Esophagus muscularis mucosa (tissue), 4 donors: ENCODE data around the gene MKRN2OS. TPM values are rescaled to one million over a fixed set of nuclear protein-coding genes. Genes with fewer than 3 reads are reported as not detected.
A peak's percentile ranks its signal among the peaks of the same experiment; 100 is the strongest.

ENCODE experiments used
- DNase-seq: peaks from one replicate; pipeline ENCODE4 v3.0.0-alpha.2; 2017; ENCODE audit errors: extremely low spot score
- H3K27ac ChIP-seq, 4 donors: fragments of 200-600 bp; sonication (generic); replicated peaks in 1 of 4; 1 replicate in 3 of 4; 2 replicates in 1 of 4; pipeline ENCODE4 v1.5.1; 2016 to 2019; ENCODE audit warnings: mild to moderate bottlenecking in 1 of 4
- H3K27me3 ChIP-seq, 4 donors: fragments of 200-600 bp; sonication (generic); one replicate each; pipeline versions ENCODE4 v1.5.1 to v1.6.0; 2016 to 2019
- H3K36me3 ChIP-seq, 4 donors: fragments of 200-600 bp; sonication (generic); one replicate each; pipeline ENCODE4 v1.5.1; 2016 to 2019
- H3K4me1 ChIP-seq, 4 donors: fragments of 200-600 bp; sonication (generic); one replicate each; pipeline ENCODE4 v1.5.1; 2016 to 2019
- H3K4me3 ChIP-seq, 4 donors: fragments of 200-600 bp; sonication (generic); 1 replicate in 2 of 4; 2 replicates in 2 of 4; pipeline ENCODE4 v1.5.1; 2016 to 2019; ENCODE audit warnings: mild to moderate bottlenecking in 4 of 4, moderate library complexity in 1 of 4
- H3K9me3 ChIP-seq, 4 donors: fragments of 200-600 bp; sonication (generic); 1 replicate in 3 of 4; 2 replicates in 1 of 4; pipeline ENCODE4 v1.5.1; 2016 to 2019
- CTCF ChIP-seq, 3 experiments: fragments of 200-600 bp in 2 of 3; fragments of 450-650 bp in 1 of 3; sonication (generic) in 2 of 3; IDR thresholded peaks; one replicate each; pipeline ENCODE4 v1.5.1; 2017 to 2019; ENCODE audit warnings: antibody characterized with exemption in 3 of 3, mild to moderate bottlenecking in 2 of 3, moderate library complexity in 1 of 3
- EP300 ChIP-seq: sonication (generic); formaldehyde crosslinking; IDR thresholded peaks from one replicate; pipeline ENCODE4 v1.6.1; 2017; ENCODE audit warnings: antibody characterized with exemption
- POLR2A ChIP-seq: fragments of 450-650 bp; IDR thresholded peaks from one replicate; pipeline ENCODE4 v1.6.1; 2017; ENCODE audit warnings: antibody characterized with exemption, moderate library complexity, mild to moderate bottlenecking, low read depth
- POLR2AphosphoS5 ChIP-seq, 2 donors: sonication (generic); formaldehyde crosslinking; IDR thresholded peaks; one replicate each; pipeline ENCODE4 v1.6.1; 2017; ENCODE audit warnings: antibody characterized with exemption in 2 of 2
- WGBS: methylation state at CpG from one replicate; pipeline ENCODE4 v1.1.5; 2018; 5-methylcytosine and 5-hydroxymethylcytosine counted together
- intact Hi-C: fragments of 100-400 bp; cut with DNase I; formaldehyde crosslinking; loops from one replicate; pipeline ENCODE4 v1.15.1; 2023
- total RNA-seq, 4 donors: library from RNA; depleted of rRNA; stranded (reverse); fragments of >200 nt; gene quantifications; one replicate each; pipeline versions ENCODE4 v1.1.0 to v1.2.1, GENCODE V29; 2016

Gene MKRN2OS
- total RNA-seq, 4 donors from 2014 or later, result not detected

- Histone ChIP-seq H3K4me3 (no peak overlapping the region), H3K36me3 (peaks cover 38 to 99% (median 93%) of the 10 kb centered on the region in 4 donors), H3K9me3 (no peaks in the 10 kb centered on the region), H3K27me3 (no peaks in the 10 kb centered on the region), H3K27ac (no peak overlapping the region), H3K4me1 (peaks cover 0 to 7% (median 0%) of the 10 kb centered on the region in 4 donors)
- intact Hi-C loops, result no loop called here
- WGBS, result 76% methylated on average over 7 of the region's 7 CpGs
- TF ChIP-seq POLR2AphosphoS5 (IDR thresholded peaks at IDR 0.05) (peak in 1 of 2 donors; percentile 4), CTCF (IDR thresholded peaks at IDR 0.05) (no peak), POLR2A (no peak), EP300 (no peak)
- DNase-seq, result no peak
Observed at GRCh38 chr3:12588039-12589009, 43.0 kb upstream of the MKRN2OS start.

- intact Hi-C loops, result no loop called here
- H3K4me3 ChIP-seq, result no peak overlapping the region
- peaks cover 0 to 7% (median 0%) of the 10 kb centered on the region in 4 donors for H3K4me1 ChIP-seq
- H3K27ac ChIP-seq, result no peak overlapping the region
- DNase-seq, result no peak
- H3K27me3 ChIP-seq, result no peaks in the 10 kb centered on the region
- 79% methylated on average over 3 of the region's 3 CpGs for WGBS
- H3K36me3 ChIP-seq, result peaks cover 51 to 100% (median 94%) of the 10 kb centered on the region in 4 donors
- TF ChIP-seq EP300, result no peak
- TF ChIP-seq CTCF (IDR thresholded peaks at IDR 0.05), result no peak
- no peak for TF ChIP-seq POLR2A
- TF ChIP-seq POLR2AphosphoS5 (IDR thresholded peaks at IDR 0.05), result no peak
- H3K9me3 ChIP-seq, result no peaks in the 10 kb centered on the region
Observed at GRCh38 chr3:12586403-12586802, 41.1 kb upstream of the MKRN2OS start.

GRCh38 chr3:12585970-12586369 lies 40.7 kb upstream of the MKRN2OS start:
- intact Hi-C loops, result no loop called here
- Histone ChIP-seq H3K27ac (no peak overlapping the region), H3K36me3 (peaks cover 51 to 100% (median 94%) of the 10 kb centered on the region in 4 donors), H3K4me3 (no peak overlapping the region), H3K9me3 (no peaks in the 10 kb centered on the region), H3K4me1 (peaks cover 0 to 7% (median 0%) of the 10 kb centered on the region in 4 donors), H3K27me3 (no peaks in the 10 kb centered on the region)
- DNase-seq, result no peak
- TF ChIP-seq POLR2A, result no peak
- TF ChIP-seq POLR2AphosphoS5 (IDR thresholded peaks at IDR 0.05), result no peak
- TF ChIP-seq CTCF (IDR thresholded peaks at IDR 0.05), result no peak
- TF ChIP-seq EP300, result no peak
- WGBS, result 64% methylated on average over 5 of the region's 5 CpGs

GRCh38 chr3:12585181-12585580 lies 39.9 kb upstream of the MKRN2OS start:
- Histone ChIP-seq H3K27me3 (no peaks in the 10 kb centered on the region), H3K9me3 (no peaks in the 10 kb centered on the region), H3K27ac (no peak overlapping the region), H3K4me1 (peaks cover 0 to 7% (median 0%) of the 10 kb centered on the region in 4 donors), H3K4me3 (no peak overlapping the region), H3K36me3 (peaks cover 44 to 100% (median 94%) of the 10 kb centered on the region in 4 donors)
- TF ChIP-seq POLR2A (no peak), CTCF (IDR thresholded peaks at IDR 0.05) (no peak), EP300 (no peak), POLR2AphosphoS5 (IDR thresholded peaks at IDR 0.05) (no peak)
- intact Hi-C loops, result no loop called here
- 69% methylated on average over 3 of the region's 3 CpGs for WGBS
- DNase-seq, result no peak
